ENCODE results near the gene NME7. TPM values are rescaled to one million over a fixed set of nuclear protein-coding genes. Genes with fewer than 3 reads are reported as not detected.
"Not testable (repeated sequence)": the region's sequence is repeated elsewhere in the genome, so short reads cannot be mapped to it uniquely, and the experiment has no call there.

NME7 gene, protein sequence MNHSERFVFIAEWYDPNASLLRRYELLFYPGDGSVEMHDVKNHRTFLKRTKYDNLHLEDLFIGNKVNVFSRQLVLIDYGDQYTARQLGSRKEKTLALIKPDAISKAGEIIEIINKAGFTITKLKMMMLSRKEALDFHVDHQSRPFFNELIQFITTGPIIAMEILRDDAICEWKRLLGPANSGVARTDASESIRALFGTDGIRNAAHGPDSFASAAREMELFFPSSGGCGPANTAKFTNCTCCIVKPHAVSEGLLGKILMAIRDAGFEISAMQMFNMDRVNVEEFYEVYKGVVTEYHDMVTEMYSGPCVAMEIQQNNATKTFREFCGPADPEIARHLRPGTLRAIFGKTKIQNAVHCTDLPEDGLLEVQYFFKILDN
- total RNA-seq = 10 to 100 TPM; 18.9 to 22.4 TPM

DNA sequence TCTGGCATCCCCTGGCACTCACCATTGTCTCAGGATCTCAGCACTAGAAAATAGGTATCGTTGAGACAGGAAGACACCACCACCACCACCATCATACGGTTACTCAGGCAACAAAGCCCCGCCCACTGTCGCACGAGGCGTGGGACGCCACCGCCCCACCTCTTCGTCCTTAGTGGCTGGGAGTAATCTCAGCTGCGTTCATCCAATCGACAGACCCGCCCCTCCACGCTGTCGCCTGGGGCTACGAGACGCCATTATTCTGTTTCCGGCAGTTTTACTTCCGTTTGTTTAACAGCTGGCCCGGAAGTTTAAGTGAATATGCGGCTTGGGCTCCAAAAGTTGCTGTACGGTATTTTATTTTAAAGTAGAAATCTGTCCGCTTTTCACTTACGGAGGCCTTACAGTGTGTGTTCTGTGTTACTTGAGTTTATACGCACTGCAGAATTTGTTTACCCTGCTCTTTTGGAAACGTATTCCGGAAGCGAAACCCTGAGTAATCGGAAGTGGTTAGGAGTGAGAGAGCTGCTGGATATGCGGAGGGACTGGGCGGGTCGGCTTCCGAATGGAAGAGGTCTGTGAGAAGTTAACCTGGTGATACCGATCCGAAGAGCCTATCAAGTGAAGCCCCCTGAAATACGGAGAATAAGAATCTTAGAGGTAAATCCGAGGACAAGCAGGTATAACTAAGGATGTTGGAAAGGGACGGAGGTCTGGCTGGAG, at the start of gene NME7, which contains the start of gene BLZF1:
Gene NME7 (minus strand): TSS at position 112 of the 720 bp plus-strand sequence. CDS start 87 bp downstream, at position 25.
Gene BLZF1 (plus strand): TSS at position 510 of the 720 bp plus-strand sequence. CDS start 1,328 bp downstream, outside the sequence.
- Mint-ChIP-seq H3K36me3 (peaks cover 17% of the 10 kb centered on the region), H3K27ac (no peak within 1 kb of the TSS), H3K9me3 (peaks cover 5% of the 10 kb centered on the region), H3K4me1 (peaks cover 20% of the 10 kb centered on the region), H3K27me3 (no peaks in the 10 kb centered on the region), H3K4me3 (no peak within 1 kb of the TSS)
- DNase-seq = peak; percentile 97

DNA sequence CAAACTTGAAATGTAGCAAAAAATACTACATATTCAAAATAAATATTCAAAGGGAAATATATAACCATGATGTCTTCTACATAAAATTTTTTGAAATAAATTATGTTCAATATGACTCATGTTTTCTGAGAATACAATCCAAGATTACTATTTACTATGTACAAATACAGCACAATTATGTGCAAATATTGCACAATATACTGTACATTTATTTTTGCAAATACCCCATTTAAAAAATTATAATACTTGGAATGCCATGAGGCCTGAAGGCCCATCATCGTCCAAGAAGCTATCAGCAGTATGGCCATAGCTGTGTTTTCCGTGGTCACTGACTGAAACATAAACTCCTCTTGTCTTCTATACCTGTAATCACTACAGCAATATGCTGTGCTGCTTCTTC, 47.4 kb upstream of the NME7 start:
- Mint-ChIP-seq H3K9me3 (peaks cover 17% of the 10 kb centered on the region), H3K4me1 (no peaks in the 10 kb centered on the region), H3K36me3 (no peaks in the 10 kb centered on the region), H3K4me3 (no peak overlapping the region), H3K27me3 (no peaks in the 10 kb centered on the region), H3K27ac (no peak overlapping the region)
- no peak for DNase-seq

DNA sequence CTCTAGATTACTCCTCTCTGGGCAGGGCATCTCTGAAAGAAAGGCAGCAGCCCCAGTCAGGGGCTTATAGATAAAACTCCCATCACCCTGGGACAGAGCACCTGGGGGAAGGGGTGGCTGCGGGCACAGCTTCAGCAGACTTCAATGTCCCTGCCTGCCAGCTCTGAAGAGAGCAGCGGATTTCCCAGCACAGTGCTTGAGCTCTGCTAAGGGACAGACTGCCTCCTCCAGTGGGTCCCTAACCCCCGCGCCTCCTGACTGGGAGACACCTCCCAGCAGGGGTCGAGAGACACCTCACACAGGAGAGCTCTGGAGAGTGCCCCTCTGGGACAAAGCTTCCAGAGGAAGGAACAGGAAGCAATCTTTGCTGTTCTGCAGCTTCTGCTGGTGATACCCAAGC, 40.7 kb upstream of the NME7 start:
- not testable (repeated sequence) for H3K4me3 Mint-ChIP-seq, H3K4me1 Mint-ChIP-seq, H3K36me3 Mint-ChIP-seq, DNase-seq, H3K27me3 Mint-ChIP-seq, H3K27ac Mint-ChIP-seq
- peaks cover 49% of the 10 kb centered on the region for H3K9me3 Mint-ChIP-seq

DNA sequence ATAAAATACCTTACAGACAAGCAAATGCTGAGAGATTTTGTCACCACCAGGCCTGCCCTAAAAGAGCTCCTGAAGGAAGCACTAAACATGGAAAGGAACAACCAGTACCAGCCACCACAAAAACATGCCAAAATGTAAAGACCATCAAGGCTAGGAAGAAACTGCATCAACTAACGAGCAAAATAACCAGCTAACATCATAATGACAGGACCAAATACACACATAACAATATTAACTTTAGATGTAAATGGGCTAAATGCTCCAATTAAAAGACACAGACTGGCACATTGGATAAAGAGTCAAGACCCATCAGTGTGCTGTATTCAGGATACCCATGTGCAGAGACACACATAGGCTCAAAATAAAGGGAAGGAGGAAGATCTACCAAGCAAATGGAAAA, 35.0 kb upstream of the NME7 start:
- not testable (repeated sequence) for H3K27me3 Mint-ChIP-seq, H3K4me3 Mint-ChIP-seq, H3K27ac Mint-ChIP-seq, H3K4me1 Mint-ChIP-seq, DNase-seq
- H3K36me3 Mint-ChIP-seq = peaks cover 13% of the 10 kb centered on the region
- H3K9me3 Mint-ChIP-seq = peaks cover 44% of the 10 kb centered on the region

DNA sequence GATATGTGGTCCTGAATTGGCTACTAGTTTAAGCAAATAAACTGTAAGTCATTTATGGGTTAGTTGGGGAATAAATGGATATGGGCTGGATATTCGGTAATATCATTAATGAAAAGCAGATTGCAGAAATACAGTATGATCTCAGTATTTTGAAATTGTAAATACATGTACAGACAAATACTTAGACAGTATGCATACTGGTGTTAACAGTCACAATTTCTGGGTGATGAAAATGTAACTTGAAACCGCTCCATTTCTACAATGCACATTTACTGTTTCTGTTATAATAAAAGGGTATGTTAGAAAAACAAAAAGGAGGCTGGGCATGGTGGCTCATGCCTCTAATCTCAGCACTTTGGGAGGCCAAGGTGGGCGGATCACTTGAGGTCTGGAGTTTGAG, 28.4 kb upstream of the NME7 start:
- Mint-ChIP-seq H3K4me3 (no peak overlapping the region), H3K36me3 (peaks cover 53% of the 10 kb centered on the region), H3K4me1 (peaks cover under 1% of the 10 kb centered on the region), H3K27me3 (peaks cover 4% of the 10 kb centered on the region), H3K9me3 (peaks cover 6% of the 10 kb centered on the region), H3K27ac (no peak overlapping the region)
- no peak for DNase-seq

DNA sequence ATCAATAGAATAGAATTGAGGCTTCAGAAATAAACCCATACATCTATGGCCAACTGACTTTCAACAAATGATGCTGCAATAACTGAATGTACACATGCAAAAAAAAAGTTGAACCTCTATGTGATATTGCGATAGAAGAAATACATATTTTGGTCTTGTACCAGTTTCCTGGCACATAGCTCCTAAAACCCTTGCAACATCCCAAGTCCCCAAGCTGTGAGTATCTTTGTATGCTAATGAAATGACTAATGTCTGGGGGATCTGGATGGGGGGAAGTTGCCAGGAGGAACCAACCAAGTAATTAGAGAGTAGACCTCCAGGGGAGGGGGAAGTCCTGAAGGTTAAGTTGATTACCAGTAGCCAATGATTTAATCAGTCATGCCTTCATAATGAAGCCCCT, 24.8 kb upstream of the NME7 start:
- Mint-ChIP-seq H3K4me3 (no peak overlapping the region), H3K27me3 (no peaks in the 10 kb centered on the region), H3K4me1 (peaks cover 16% of the 10 kb centered on the region), H3K36me3 (peaks cover 63% of the 10 kb centered on the region), H3K27ac (no peak overlapping the region), H3K9me3 (no peaks in the 10 kb centered on the region)
- no peak for DNase-seq

DNA sequence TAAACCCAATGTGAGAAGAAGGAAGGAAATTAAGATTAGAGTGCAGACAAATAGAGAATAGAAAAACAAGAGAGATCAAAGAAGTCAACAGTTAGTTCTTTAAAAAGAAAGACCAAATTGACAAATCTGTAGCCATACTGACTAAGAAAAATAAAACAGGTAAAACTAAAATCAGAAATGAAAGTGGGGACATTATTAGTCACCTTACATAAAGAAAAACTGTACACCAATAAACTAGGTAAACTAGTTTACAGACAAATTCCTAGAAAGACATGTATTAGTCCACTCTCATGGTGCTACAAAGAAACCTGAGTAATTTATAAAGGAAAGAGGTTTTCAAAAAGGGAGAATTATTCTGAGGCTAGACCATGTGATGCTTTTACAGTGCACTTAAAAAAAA, 22.7 kb upstream of the NME7 start:
- H3K27ac Mint-ChIP-seq = peak overlapping the region; percentile 63
- peaks cover 58% of the 10 kb centered on the region for H3K36me3 Mint-ChIP-seq
- no peak overlapping the region for H3K4me3 Mint-ChIP-seq
- peaks cover 16% of the 10 kb centered on the region for H3K4me1 Mint-ChIP-seq
- H3K27me3 Mint-ChIP-seq = no peaks in the 10 kb centered on the region
- DNase-seq = no peak
- no peaks in the 10 kb centered on the region for H3K9me3 Mint-ChIP-seq

DNA sequence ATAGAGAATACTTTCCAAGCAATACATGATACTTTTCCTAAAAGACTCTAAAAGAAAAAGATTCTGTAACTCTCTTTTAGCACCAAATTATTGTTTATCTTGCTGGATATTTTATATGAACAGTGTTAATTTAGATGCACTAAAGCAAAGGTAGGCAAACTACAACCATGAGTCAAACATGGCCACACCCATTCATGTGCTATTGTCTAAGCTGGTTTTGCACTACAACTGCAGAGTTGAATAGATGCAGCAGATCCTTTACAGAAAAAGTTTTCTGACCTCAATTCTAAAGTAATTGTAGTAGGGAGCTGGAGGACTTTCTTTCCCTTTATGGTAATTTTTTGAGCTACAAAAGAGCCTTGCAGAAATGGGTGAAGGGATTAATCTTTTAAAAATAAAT, 19.8 kb upstream of the NME7 start:
- no peak for DNase-seq
- peaks cover 16% of the 10 kb centered on the region for H3K4me1 Mint-ChIP-seq
- H3K27ac Mint-ChIP-seq = no peak overlapping the region
- no peak overlapping the region for H3K4me3 Mint-ChIP-seq
- peaks cover 42% of the 10 kb centered on the region for H3K36me3 Mint-ChIP-seq
- H3K27me3 Mint-ChIP-seq = no peaks in the 10 kb centered on the region
- H3K9me3 Mint-ChIP-seq = no peaks in the 10 kb centered on the region

DNA sequence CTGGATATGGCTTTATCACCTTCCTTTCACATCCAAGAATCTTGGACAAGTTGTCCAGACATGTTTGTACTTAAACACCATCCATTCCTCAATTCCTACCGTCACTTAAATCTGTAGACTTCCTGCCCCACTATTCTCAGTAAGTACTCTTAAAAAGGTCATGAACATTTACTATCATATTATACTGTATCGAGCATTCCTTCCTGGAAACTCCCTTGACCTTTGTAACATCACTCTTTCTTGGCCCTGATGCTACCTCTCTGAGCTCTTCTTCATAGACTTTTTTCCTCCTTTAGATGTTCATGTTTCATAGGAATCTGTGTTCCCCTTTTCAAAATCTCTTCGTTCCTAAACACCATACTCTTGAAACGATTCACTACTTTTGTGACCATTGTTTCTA, 15.9 kb upstream of the NME7 start:
- H3K4me1 Mint-ChIP-seq = peaks cover 2% of the 10 kb centered on the region
- H3K4me3 Mint-ChIP-seq = no peak overlapping the region
- no peak for DNase-seq
- no peak overlapping the region for H3K27ac Mint-ChIP-seq
- no peaks in the 10 kb centered on the region for H3K27me3 Mint-ChIP-seq
- H3K36me3 Mint-ChIP-seq = peaks cover 24% of the 10 kb centered on the region
- no peaks in the 10 kb centered on the region for H3K9me3 Mint-ChIP-seq

DNA sequence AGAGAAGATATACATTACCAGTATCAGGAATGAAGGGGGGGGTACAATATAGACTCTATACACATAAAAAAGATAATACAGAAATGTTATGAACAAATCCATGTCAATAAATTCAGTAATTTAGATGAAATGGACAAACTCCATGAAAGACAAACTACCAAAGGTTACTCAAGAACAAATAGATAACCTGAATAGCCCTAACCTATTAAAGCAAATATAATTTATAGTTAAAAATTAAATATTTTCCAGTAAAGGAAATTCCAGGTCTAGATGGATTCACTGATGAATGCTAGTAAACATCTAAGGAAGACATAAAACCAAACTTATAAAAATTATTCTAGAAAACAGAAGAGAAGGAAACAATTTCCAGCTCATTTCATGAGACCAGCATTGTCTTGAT, 13.6 kb upstream of the NME7 start:
- Mint-ChIP-seq H3K27ac (no peak overlapping the region), H3K4me1 (peaks cover 6% of the 10 kb centered on the region), H3K36me3 (peaks cover 29% of the 10 kb centered on the region), H3K27me3 (no peaks in the 10 kb centered on the region), H3K4me3 (no peak overlapping the region), H3K9me3 (no peaks in the 10 kb centered on the region)
- DNase-seq = no peak

DNA sequence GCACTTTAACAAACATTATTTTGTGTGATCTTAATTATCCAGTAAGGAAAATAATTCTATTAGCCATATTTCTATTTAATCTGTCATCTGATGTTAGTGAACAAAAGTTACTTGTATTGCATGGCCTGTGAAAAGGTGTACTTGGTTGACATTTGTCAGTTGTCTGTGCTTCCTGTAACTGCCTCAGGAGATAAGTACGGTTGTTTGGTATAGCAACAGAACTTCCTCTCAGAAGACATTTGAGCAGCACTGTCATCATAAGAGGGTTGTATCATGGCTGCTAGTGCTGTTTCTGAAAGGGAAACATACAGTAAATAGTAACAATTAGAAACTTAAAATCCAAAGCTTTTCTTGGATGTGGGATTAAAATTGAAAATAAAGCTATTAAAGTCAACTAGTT, 3.8 kb upstream of the NME7 start:
- Mint-ChIP-seq H3K4me1 (peaks cover 27% of the 10 kb centered on the region), H3K9me3 (no peaks in the 10 kb centered on the region), H3K27ac (no peak overlapping the region), H3K36me3 (peaks cover 15% of the 10 kb centered on the region), H3K4me3 (no peak overlapping the region), H3K27me3 (no peaks in the 10 kb centered on the region)
- DNase-seq = no peak

DNA sequence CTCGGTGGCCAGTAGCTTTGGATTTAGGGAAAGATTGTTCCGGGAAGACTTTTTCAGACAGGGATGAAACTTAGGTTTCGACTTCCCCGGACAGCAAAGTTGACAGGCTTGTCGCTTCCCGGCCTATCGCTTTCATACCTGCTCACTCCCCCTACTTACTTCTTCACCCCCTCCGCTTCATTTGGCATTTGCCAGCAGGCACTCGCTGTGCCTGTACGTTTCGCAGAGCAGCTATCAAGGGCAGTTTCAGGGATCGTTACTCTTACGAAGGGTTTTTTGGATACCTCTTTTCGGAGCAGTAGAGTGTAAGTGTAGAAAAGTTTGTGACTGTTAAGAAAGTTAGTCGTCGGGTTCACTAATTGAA, 791 bp upstream of the NME7 start:
- peaks cover 17% of the 10 kb centered on the region for H3K36me3 Mint-ChIP-seq
- no peaks in the 10 kb centered on the region for H3K27me3 Mint-ChIP-seq
- H3K4me3 Mint-ChIP-seq = no peak overlapping the region
- H3K9me3 Mint-ChIP-seq = peaks cover 5% of the 10 kb centered on the region
- no peak overlapping the region for H3K27ac Mint-ChIP-seq
- peak; percentile 39 for DNase-seq
- peaks cover 23% of the 10 kb centered on the region for H3K4me1 Mint-ChIP-seq

DNA sequence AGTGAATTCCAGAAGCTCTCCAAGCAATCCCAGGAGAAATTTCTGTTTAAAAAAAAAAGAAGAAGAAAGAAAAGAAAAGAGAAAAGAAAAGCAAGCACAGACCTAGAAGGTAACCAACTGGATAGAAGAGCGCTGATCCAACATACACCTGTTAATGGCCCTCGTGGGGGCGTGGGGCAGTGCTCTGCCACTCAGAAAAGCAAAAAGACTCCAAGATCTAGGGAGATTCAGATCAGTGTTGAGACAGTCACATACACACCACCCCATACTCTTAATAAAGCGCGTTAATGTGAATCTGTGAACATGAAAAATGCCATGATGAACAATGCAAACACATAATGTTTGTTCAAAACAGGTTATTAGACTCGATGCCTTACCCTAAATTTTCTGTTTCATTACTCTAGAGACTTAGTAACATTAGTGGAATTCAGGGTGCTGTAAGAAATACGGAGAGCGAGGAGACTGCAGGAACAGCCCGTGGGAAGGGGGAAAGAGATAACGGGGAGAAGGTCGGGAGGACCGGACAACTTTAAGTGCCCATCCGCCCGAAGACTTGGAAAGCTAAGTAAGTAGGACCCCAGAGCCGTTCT, 406 bp downstream of the NME7 start:
- Mint-ChIP-seq H3K27me3 (no peaks in the 10 kb centered on the region), H3K4me3 (no peak overlapping the region), H3K9me3 (peaks cover 5% of the 10 kb centered on the region), H3K4me1 (peaks cover 26% of the 10 kb centered on the region), H3K36me3 (peaks cover 23% of the 10 kb centered on the region), H3K27ac (no peak overlapping the region)
- no peak for DNase-seq

DNA sequence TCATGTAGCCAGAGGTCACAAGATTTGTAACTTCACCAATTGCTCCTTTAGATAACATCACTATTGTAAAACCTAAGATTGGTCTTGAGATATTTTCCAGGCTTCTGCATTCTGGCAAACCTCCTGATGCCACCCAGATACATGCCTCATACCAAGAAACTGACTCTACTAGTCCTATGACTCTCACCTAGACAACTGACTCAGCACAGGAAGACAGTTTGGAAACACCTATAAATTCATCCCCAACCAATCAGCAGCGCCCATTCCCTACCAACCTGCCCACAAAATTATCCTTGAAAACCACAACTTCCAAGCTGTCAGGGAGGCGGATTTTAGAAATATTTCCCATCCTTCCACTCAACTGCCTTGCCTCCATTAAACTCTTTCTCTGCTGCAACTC, 2.6 kb downstream of the NME7 start:
- H3K4me3 Mint-ChIP-seq = no peak overlapping the region
- H3K9me3 Mint-ChIP-seq = peaks cover 5% of the 10 kb centered on the region

DNA sequence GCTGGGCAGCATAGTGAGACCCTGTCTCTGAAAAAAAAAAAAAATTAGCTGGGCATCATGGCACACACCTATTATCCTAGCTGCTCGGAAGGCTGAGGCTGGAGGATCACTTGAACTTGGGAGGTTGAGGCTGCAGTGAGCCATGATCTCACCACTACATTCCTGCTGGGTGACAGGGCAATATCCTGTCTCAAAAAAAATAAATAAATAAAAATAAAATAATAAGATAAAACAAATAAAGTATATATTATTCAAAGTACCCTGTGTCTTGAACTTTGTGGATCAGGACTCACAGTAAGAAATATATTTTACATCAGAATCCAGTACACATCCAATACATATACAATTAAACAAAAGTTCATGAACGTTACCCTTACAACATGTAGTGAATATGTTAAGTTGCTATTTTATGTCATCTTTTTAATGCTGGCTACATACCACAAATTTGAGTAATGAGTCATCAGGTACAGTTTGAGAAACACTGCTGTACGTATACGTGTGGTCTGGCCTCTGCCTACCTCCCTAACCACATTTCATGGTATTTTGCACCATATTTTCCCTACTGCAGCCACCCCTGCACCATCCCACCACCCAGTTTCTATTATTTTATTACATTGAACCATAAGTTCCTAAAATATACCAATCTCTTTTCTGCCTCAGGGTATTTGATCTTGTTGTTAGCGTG, 4.4 kb downstream of the NME7 start:
- H3K27ac Mint-ChIP-seq = peak overlapping the region; percentile 86
- peaks cover 18% of the 10 kb centered on the region for H3K36me3 Mint-ChIP-seq
- H3K9me3 Mint-ChIP-seq = peaks cover 5% of the 10 kb centered on the region
- peak overlapping the region; percentile 40 for H3K4me3 Mint-ChIP-seq
- H3K27me3 Mint-ChIP-seq = no peaks in the 10 kb centered on the region
- DNase-seq = peak; percentile 54
- H3K4me1 Mint-ChIP-seq = peaks cover 23% of the 10 kb centered on the region

More for the DNA sequence above, 2.6 kb downstream of the NME7 start:
- Mint-ChIP-seq H3K36me3 (peaks cover 21% of the 10 kb centered on the region), H3K27ac (peak overlapping the region; percentile 22), H3K27me3 (no peaks in the 10 kb centered on the region), H3K4me1 (peaks cover 28% of the 10 kb centered on the region)
- DNase-seq = no peak
